Testis (tissue), 2 donors: ENCODE measurements around the gene SRBD1.

Source experiments
- POLR2A ChIP-seq: fragments of 450-650 bp; IDR thresholded peaks from one replicate; pipeline ENCODE4 v1.6.1; 2017; ENCODE audit warnings: antibody characterized with exemption, mild to moderate bottlenecking, moderate library complexity
- TF ChIP-seq, protein P1 (sequence below), 3 experiments: fragments of 450-650 bp in 2 of 3; fragments of 200-600 bp in 1 of 3; sonication (generic) in 1 of 3; IDR thresholded peaks; one replicate each; pipeline ENCODE4 v1.5.1; 2016 to 2019; ENCODE audit warnings: antibody characterized with exemption in 3 of 3, mild to moderate bottlenecking in 2 of 3, moderate library complexity in 1 of 3

DNA sequence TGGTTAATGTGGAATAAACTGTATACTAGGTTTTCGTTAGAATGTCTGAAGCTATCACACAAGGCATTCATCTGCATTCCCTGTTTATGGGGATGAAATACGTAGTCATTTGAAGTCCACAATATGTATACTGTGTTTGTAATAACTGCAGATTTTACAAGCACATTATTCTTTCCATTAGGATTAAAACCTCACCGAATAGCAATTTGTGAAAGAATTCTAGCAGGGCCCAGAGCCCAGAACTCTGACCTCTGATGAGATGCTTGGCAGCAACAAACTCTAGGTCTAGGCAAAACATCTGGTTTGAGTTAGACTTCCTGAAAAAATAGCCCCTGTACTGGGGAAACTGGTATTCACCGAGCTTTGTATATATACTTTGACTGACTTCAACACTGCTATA lies 158.2 kb downstream of the SRBD1 start:
- TF ChIP-seq POLR2A = no peak
- TF ChIP-seq, protein P1, sequence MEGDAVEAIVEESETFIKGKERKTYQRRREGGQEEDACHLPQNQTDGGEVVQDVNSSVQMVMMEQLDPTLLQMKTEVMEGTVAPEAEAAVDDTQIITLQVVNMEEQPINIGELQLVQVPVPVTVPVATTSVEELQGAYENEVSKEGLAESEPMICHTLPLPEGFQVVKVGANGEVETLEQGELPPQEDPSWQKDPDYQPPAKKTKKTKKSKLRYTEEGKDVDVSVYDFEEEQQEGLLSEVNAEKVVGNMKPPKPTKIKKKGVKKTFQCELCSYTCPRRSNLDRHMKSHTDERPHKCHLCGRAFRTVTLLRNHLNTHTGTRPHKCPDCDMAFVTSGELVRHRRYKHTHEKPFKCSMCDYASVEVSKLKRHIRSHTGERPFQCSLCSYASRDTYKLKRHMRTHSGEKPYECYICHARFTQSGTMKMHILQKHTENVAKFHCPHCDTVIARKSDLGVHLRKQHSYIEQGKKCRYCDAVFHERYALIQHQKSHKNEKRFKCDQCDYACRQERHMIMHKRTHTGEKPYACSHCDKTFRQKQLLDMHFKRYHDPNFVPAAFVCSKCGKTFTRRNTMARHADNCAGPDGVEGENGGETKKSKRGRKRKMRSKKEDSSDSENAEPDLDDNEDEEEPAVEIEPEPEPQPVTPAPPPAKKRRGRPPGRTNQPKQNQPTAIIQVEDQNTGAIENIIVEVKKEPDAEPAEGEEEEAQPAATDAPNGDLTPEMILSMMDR (IDR thresholded peaks at IDR 0.05) = no peak
